HCT116 (cell line): ENCODE measurements around the gene MINK1. TPM values are rescaled to one million over a fixed set of nuclear protein-coding genes. Genes with fewer than 3 reads are reported as not detected.

Experiments
- ATAC-seq: fragments of 200-7000 bp; cut with Tn5 transposase; 2 replicates; pipeline ENCODE4 v1.9.1; 2020; ENCODE audit warnings: mild to moderate bottlenecking, moderate library complexity
- BruUV-seq: library from RNA; stranded (reverse); fragments of 400-500 nt; replicated peaks from 2 replicates; lab custom pipeline; 2021; lab: Mats Ljungman, UMichigan
- CTCF ChIA-PET: fragments of 300-600 bp; sonication (Branson Sonifier 250); formaldehyde crosslinking; loops from one replicate; lab custom pipeline; 2021; ENCODE audit warnings: antibody characterized with exemption; lab: Charles Lee
- POLR2A ChIA-PET: fragments of 300-600, 350-600 bp; sonication (Branson Sonifier 250); formaldehyde crosslinking; loops from one replicate; lab custom pipeline; 2021; ENCODE audit warnings: antibody characterized with exemption; lab: Charles Lee
- RAD21 ChIA-PET, 2 experiments: fragments of 300-600 bp; sonication (Branson Sonifier 250); formaldehyde crosslinking; loops; one replicate each; lab custom pipeline; 2023; ENCODE audit warnings: low total read pairs in 2 of 2; ENCODE audit not compliant: uncharacterized antibody in 2 of 2, unreplicated experiment in 2 of 2, low non-redundant PET in 1 of 2; lab: Charles Lee
- DNase-seq: peaks from one replicate; pipeline ENCODE4 v3.0.0-alpha.2; 2010; ENCODE audit warnings: low read depth, low spot score
- H2AFZ ChIP-seq: fragments of 200-600 bp; shearing (Covaris generic), sonication (generic); 2 replicates; pipeline ENCODE4 v1.6.1; 2017; ENCODE audit warnings: low read depth, mixed run types, mixed read lengths, antibody characterized with exemption, low read length; ENCODE audit not compliant: poor library complexity, severe bottlenecking
- H3K27ac ChIP-seq: 2 replicates; pipeline ENCODE4 v1.5.1; 2012; ENCODE audit warnings: low read depth, low read length
- H3K27me3 ChIP-seq: fragments of 200-600 bp; sonication (generic); 2 replicates; pipeline ENCODE4 v1.6.1; 2016; ENCODE audit warnings: mixed run types, low read length, mixed read lengths; ENCODE audit not compliant: insufficient read depth
- H3K36me3 ChIP-seq, 2 experiments: fragments of 200-500 bp in 1 of 2; fragments of 200-600 bp in 1 of 2; sonication (Bioruptor generic) in 1 of 2; sonication (generic) in 1 of 2; 2 replicates each; pipeline versions ENCODE4 v1.5.1 to v1.6.1; 2014 to 2016; ENCODE audit warnings: low read length in 2 of 2, inconsistent platforms in 1 of 2, mixed read lengths in 1 of 2, mixed run types in 1 of 2; ENCODE audit not compliant: insufficient read depth in 2 of 2, control insufficient read depth in 1 of 2
- H3K4me1 ChIP-seq, 2 experiments: fragments of 200-600 bp in 1 of 2; sonication (generic) in 1 of 2; 2 replicates each; pipeline versions ENCODE4 v1.5.1 to v1.6.1; 2012 to 2017; ENCODE audit warnings: low read length in 2 of 2, inconsistent platforms in 1 of 2, mild to moderate bottlenecking in 1 of 2, mixed read lengths in 1 of 2, mixed run types in 1 of 2, moderate library complexity in 1 of 2; ENCODE audit not compliant: insufficient read depth in 2 of 2, control insufficient read depth in 1 of 2
- H3K4me2 ChIP-seq: fragments of 200-600 bp; sonication (generic); 2 replicates; pipeline ENCODE4 v1.6.1; 2017; ENCODE audit warnings: mixed run types, low read length, mixed read lengths
- H3K4me3 ChIP-seq, 2 experiments: fragments of 200-600 bp in 1 of 2; sonication (generic) in 1 of 2; replicated peaks in 1 of 2; 2 replicates each; pipeline ENCODE4 v1.5.1; 2011 to 2016; ENCODE audit warnings: low read length in 2 of 2, control low read depth in 1 of 2, low read depth in 1 of 2, mild to moderate bottlenecking in 1 of 2, mixed read lengths in 1 of 2, mixed run types in 1 of 2
- H3K79me2 ChIP-seq: fragments of 200-600 bp; sonication (generic); 2 replicates; pipeline ENCODE4 v1.6.1; 2017; ENCODE audit warnings: mild to moderate bottlenecking, mixed run types, low read length, moderate library complexity, mixed read lengths; ENCODE audit not compliant: insufficient read depth
- H3K9ac ChIP-seq: fragments of 200-600 bp; sonication (generic); 2 replicates; pipeline ENCODE4 v1.6.1; 2016; ENCODE audit warnings: low read length, mixed read lengths
- H3K9me2 ChIP-seq: fragments of 200-600 bp; sonication (generic), shearing (Covaris generic); 2 replicates; pipeline ENCODE4 v1.6.1; 2017; ENCODE audit warnings: mixed run types, mild to moderate bottlenecking, moderate library complexity; ENCODE audit not compliant: insufficient read depth
- H3K9me3 ChIP-seq, 2 experiments: fragments of 200-500 bp in 1 of 2; fragments of 200-600 bp in 1 of 2; sonication (Bioruptor generic) in 1 of 2; sonication (generic) in 1 of 2; 2 replicates each; pipeline ENCODE4 v1.6.1; 2014 to 2017; ENCODE audit warnings: low read length in 2 of 2, mixed read lengths in 2 of 2, inconsistent platforms in 1 of 2, low read depth in 1 of 2, mild to moderate bottlenecking in 1 of 2, mixed run types in 1 of 2, moderate library complexity in 1 of 2; ENCODE audit not compliant: control insufficient read depth in 1 of 2, insufficient read depth in 1 of 2
- H4K20me1 ChIP-seq: fragments of 200-600 bp; sonication (generic), shearing (Covaris generic); 2 replicates; pipeline ENCODE4 v1.6.1; 2017; ENCODE audit warnings: mixed run types, mild to moderate bottlenecking, moderate library complexity; ENCODE audit not compliant: insufficient read depth
- CEBPB ChIP-seq: IDR thresholded peaks from 2 replicates; pipeline ENCODE4 v1.6.1; 2012; ENCODE audit warnings: low read depth
- EZH2phosphoT487 ChIP-seq: fragments of 200-600 bp; IDR thresholded peaks from 2 replicates; pipeline ENCODE4 v1.6.1; 2018; ENCODE audit warnings: antibody characterized with exemption, borderline replicate concordance
- POLR2A ChIP-seq: IDR thresholded peaks from 2 replicates; pipeline ENCODE4 v1.7.0; 2011; ENCODE audit warnings: borderline replicate concordance; ENCODE audit not compliant: insufficient read depth, insufficient read length; ENCODE audit errors: extremely low read depth
- POLR2AphosphoS5 ChIP-seq: IDR thresholded peaks from 2 replicates; pipeline ENCODE4 v1.6.1; 2011; ENCODE audit warnings: mild to moderate bottlenecking, low read depth, low read length, moderate library complexity
- RAD21 ChIP-seq: IDR thresholded peaks from 2 replicates; pipeline ENCODE4 v1.6.1; 2012; ENCODE audit warnings: low read depth, mild to moderate bottlenecking
- SP1 ChIP-seq: IDR thresholded peaks from 2 replicates; pipeline ENCODE4 v1.6.1; 2012; ENCODE audit warnings: low read depth
- TCF7L2 ChIP-seq: IDR thresholded peaks from 2 replicates; pipeline ENCODE4 v1.7.0; 2011; ENCODE audit warnings: borderline replicate concordance, inconsistent platforms; ENCODE audit not compliant: insufficient read depth, insufficient read length; ENCODE audit errors: extremely low read depth
- intact Hi-C: fragments of 100-400 bp; cut with micrococcal nuclease; formaldehyde crosslinking; loops from 2 replicates; pipeline ENCODE4 v1.10.0; 2022
- total RNA-seq: library from RNA; stranded (reverse); gene quantifications from one replicate; pipeline ENCODE4 v1.2.1, GENCODE V29; 2021; ENCODE audit not compliant: unreplicated experiment
- TF ChIP-seq, protein P1 (sequence below): IDR thresholded peaks from 2 replicates; pipeline ENCODE4 v1.6.1; 2012; ENCODE audit warnings: low read depth
- TF ChIP-seq, protein P2 (sequence below): IDR thresholded peaks from 2 replicates; pipeline ENCODE4 v1.6.1; 2012
- TF ChIP-seq, protein P3 (sequence below): IDR thresholded peaks from 2 replicates; pipeline ENCODE4 v1.6.1; 2012

The MINK1 gene
- total RNA-seq, 1 experiment from 2014 or later = 85.2 TPM

DNA sequence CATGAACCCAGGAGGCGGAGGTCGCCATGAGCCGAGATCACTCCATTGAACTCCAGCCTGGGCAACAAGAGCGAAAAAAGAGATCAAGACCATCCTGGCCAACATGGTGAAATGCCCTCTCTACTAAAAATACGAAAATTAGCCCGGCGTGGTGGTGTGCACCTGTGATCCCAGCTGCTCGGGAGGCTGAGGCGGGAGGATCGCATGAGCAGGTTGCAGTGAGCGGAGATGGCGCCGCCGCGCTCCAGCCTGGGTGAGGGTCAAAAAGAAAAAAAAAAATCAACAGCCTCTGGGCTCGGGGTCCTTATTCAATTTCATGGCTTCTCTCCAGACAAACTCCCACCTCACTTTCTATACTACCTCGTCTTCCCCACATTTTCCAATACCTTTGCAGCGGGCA is 95.7 kb downstream of the MINK1 start (continued):
- TF ChIP-seq, protein P1, sequence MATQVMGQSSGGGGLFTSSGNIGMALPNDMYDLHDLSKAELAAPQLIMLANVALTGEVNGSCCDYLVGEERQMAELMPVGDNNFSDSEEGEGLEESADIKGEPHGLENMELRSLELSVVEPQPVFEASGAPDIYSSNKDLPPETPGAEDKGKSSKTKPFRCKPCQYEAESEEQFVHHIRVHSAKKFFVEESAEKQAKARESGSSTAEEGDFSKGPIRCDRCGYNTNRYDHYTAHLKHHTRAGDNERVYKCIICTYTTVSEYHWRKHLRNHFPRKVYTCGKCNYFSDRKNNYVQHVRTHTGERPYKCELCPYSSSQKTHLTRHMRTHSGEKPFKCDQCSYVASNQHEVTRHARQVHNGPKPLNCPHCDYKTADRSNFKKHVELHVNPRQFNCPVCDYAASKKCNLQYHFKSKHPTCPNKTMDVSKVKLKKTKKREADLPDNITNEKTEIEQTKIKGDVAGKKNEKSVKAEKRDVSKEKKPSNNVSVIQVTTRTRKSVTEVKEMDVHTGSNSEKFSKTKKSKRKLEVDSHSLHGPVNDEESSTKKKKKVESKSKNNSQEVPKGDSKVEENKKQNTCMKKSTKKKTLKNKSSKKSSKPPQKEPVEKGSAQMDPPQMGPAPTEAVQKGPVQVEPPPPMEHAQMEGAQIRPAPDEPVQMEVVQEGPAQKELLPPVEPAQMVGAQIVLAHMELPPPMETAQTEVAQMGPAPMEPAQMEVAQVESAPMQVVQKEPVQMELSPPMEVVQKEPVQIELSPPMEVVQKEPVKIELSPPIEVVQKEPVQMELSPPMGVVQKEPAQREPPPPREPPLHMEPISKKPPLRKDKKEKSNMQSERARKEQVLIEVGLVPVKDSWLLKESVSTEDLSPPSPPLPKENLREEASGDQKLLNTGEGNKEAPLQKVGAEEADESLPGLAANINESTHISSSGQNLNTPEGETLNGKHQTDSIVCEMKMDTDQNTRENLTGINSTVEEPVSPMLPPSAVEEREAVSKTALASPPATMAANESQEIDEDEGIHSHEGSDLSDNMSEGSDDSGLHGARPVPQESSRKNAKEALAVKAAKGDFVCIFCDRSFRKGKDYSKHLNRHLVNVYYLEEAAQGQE = no peak
- TF ChIP-seq SP1 = no peak
- no peak for TF ChIP-seq RAD21
- no peak for TF ChIP-seq CEBPB
- TF ChIP-seq POLR2AphosphoS5 = no peak
- no peak for TF ChIP-seq EZH2phosphoT487
- TF ChIP-seq, protein P2, sequence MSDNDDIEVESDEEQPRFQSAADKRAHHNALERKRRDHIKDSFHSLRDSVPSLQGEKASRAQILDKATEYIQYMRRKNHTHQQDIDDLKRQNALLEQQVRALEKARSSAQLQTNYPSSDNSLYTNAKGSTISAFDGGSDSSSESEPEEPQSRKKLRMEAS = no peak
- TF ChIP-seq, all 23 proteins: peak for 0

DNA sequence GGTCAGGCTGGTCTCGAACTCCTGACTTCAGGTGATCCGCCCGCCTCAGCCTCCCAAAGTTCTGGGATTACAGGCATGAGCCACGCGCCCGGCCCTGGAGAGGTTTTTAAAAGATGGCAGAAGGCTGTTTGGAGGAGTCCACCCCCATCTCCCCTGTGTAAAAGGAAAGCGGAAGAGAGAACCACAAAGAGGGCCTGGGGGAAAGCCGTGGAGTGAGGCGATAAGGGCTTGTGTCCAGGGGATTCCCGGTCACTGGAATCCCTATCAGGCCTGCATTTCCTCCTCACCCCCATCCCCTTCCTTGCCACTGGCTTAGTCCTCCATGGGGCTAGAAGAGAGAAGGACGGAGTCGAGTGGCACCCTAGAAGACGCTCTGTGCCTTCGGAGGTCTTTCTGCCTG is 98.8 kb downstream of the MINK1 start, which contains the start of gene GP1BA:
TSS of gene GP1BA (plus strand) at position 315 of the 400 bp plus-strand sequence. CDS start 328 bp downstream, outside the sequence.
- Histone ChIP-seq H3K9ac (no peak within 1 kb of the TSS), H3K79me2 (no peaks in the 10 kb centered on the region; the same call in 1 of the 2 replicates), H4K20me1 (no peaks in the 10 kb centered on the region), H3K9me3 (no peaks in the 10 kb centered on the region), H3K36me3 (peaks cover 0 to 3% of the 10 kb centered on the region in 2 experiments; a peak in 1 of 4 replicates), H3K27me3 (no peaks in the 10 kb centered on the region), H2AFZ (no peak within 1 kb of the TSS), H3K4me3 (no peak within 1 kb of the TSS), H3K27ac (no peak within 1 kb of the TSS), H3K4me1 (peaks cover 8 to 9% of the 10 kb centered on the region in 2 experiments), H3K9me2 (no peaks in the 10 kb centered on the region), H3K4me2 (no peak within 1 kb of the TSS)
- ChIA-PET POLR2A (no interaction called here), CTCF (no interaction called here), RAD21 (no interaction called here)
- ATAC-seq (no peak), DNase-seq (no peak)
- BruUV-seq = no TSS peak
- TF ChIP-seq TCF7L2 (no peak), POLR2A (no peak)
- TF ChIP-seq, protein P2 = no peak
- TF ChIP-seq, protein P3, sequence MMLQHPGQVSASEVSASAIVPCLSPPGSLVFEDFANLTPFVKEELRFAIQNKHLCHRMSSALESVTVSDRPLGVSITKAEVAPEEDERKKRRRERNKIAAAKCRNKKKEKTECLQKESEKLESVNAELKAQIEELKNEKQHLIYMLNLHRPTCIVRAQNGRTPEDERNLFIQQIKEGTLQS = no peak
- intact Hi-C loops = no loop called here
